Activated T-helper 9 cell treated with anti-CD3 and anti-CD28 coated beads, Interleukin-2, amount 50 U/mL, for 16 hours (primary cell): ENCODE measurements around the gene ZIK1.
A peak's percentile ranks its signal among the peaks of the same experiment; 100 is the strongest.

Source experiments
- DNase-seq: peaks from one replicate; pipeline ENCODE4 v3.0.0-alpha.2; 2020; ENCODE audit warnings: low read depth

Gene ZIK1

DNA sequence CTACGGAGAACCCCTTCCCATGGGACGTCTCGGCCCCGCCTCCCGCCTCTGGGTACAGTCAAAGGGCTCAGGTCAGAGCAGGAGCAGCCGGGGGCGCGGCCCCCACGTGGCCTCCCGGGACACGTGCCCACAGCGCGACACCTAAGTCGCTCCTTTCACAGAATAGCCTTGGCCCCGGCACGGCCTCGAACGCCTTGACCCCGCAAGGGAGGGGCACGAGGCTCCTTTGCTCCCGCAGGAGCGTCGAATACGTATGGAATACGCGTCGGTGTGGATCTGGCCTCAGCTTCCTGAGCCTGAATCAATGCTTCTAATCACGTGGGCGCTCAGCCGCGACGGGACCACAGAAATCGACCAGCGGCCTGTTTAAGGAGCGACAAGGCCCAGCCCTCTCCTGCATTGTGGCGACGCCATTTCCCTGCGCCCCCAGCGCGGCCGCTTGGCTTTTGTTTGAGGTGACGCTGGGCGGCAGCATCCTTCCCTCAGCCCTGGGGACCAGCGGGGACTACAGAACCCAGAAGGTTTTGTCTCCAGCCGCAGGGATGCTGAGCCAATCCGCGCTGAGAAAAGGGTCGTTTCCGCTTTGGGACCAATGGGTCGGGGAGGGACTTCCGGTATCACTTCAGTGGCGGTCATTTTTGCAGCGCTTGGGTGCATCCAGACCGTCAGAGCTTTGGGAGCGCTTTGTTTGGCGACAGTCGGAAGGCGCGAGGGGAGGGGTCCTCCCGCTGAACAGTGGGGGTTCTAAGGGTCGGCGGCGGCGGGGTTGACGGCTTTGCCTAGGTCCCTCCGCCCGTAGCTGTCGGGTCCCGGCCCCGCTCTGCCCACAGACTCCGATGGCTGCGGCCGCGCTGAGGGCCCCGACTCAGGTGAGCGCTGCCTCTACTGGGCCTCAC, at the start of gene ZIK1:
ZIK1 (plus strand) TSS at position 625 of the 896 bp plus-strand sequence; CDS start at position 837, 212 bp downstream.
- peak; percentile 70 for DNase-seq

DNA sequence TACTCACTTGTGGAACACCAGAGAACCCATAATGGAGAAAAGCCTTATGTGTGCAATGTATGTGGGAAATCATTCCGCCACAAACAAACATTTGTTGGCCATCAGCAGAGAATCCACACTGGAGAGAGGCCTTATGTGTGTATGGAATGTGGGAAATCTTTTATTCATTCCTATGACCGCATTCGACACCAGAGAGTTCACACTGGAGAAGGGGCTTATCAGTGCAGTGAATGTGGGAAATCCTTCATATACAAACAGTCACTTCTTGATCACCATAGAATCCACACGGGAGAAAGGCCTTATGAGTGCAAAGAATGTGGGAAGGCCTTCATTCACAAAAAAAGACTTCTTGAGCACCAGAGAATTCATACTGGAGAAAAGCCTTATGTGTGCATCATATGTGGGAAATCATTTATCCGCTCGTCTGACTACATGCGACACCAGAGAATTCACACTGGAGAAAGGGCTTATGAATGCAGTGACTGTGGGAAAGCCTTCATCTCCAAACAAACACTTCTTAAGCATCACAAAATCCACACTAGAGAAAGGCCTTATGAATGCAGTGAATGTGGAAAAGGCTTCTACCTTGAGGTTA, 45.9 kb upstream of the ZIK1 start:
- no peak for DNase-seq

DNA sequence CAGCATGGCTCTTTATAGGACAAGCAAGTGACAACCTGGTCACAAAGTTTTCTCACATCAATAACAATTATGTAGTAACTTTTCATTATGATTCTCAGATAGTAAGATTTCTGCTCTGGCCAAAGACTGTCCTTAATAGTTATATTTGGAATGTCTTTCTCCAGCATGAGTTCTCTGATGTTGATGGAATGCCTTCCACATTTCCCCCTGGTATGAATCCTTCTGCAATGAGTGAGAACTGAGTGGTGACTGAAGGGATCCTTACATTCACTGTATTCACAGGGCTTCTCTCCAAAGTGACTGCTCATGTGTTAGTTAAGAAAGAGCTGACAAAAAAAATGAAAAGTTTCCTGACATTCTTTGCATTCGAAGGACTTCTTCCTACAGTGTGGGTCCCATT, 37.4 kb upstream of the ZIK1 start:
- DNase-seq = no peak

DNA sequence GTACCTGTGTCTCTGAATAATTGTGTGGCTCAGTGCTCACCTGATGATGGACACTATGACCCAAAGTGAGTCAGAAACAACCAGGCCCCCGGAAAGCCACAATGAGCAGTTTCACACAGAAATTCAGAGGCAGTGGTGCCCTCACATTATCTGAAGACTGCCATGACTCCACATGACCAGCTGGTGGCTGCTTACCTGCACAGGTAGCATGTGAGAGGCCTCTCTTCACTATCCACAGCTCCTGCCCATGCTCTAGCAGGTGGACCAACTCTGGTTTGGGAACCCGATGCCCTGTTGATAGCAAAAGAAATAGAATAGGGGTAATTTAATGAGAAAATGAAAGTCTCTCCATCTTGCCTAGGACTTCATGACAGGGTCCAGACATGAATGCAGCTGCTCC, 31.5 kb upstream of the ZIK1 start:
- DNase-seq = no peak

DNA sequence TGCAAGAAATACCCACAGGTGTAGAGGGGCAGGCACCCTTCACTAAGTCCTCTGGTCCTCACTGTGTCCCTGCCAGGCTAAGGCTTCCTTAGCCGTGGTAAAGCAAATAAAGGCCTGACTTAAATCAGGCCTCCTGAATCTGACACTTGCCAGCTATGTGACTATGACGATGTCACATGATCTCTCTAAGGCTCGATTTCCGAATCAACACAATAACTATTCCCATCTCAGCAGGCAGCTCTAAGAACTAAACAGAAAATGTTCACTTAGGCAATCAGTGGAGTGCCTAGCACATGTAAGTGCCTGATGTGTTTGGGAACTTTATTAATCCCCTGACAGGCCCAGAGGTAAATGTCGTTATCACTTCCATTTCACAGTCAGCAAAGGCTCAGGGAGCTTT, 26.3 kb upstream of the ZIK1 start:
- no peak for DNase-seq

DNA sequence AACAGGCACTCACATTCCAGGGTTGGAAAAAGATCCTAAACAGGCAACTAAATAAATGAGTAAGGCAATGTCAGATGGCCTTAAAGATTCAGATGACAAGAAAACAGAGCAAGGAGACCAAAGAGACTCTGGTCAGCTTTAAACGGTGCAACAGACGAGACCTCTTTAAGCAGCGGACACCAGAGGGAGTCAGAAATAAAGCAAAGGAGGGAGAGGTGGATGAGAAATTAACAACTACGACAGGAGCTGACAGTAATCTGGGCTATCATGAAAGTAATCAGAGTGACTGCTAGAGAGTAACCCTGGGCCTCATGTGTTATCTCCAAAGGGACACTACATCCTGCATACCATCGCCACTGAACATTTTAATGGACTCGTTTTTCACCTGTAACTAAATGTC, 25.4 kb upstream of the ZIK1 start:
- DNase-seq = no peak

DNA sequence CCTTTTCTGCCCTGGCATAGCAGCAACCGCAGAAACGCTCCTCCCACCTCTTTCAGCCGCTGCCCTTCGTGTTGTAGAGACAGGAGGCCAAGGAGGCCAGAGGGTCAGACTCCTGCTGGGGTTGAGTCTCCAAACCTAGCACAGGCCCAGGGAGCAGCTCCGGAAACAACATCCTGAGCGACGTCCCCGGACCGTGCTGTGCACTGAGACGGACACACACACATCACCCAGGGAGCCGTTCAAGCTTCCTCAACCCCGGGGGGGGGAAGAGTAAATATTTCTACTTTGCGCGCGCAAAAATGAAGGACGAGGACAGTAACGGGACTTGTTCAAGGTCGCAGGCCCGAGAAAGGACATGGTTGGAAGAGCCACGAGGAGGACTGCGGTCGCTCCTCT, 24.9 kb upstream of the ZIK1 start:
- no peak for DNase-seq

DNA sequence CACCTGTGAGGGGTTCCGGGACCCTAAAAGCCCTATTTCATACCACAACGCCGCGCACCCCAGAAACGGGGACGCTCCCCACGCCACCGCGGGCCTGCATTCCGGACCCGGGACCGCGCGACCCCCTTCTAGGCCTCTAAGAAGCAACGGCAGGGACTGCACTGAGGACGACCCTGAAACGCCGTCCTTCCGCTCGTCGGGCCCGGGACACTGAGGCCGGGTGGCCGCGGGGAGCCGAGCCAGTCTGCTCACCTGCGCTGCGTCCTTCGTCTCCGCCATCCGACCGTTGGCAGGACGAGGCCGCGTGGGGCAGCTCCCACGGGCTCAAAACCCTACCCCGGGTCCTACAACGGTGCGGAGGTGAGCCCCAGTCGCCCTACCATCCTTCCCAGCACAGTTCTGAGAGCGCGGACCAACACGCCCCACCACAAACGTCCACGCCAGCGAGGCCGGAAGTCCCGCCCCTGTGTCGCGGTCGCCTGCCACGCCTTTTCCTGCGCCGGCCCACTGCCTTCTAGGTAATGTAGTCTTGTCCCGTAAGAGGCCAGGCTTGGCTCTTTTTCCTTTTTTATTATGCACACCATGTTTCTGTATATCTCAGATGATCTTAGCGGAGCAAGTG, 24.4 kb upstream of the ZIK1 start, which contains the start of gene ZNF550:
ZNF550 (minus strand) TSS at position 460 of the 622 bp plus-strand sequence; CDS start at position 279, 181 bp downstream.
- peak; percentile 82 for DNase-seq

DNA sequence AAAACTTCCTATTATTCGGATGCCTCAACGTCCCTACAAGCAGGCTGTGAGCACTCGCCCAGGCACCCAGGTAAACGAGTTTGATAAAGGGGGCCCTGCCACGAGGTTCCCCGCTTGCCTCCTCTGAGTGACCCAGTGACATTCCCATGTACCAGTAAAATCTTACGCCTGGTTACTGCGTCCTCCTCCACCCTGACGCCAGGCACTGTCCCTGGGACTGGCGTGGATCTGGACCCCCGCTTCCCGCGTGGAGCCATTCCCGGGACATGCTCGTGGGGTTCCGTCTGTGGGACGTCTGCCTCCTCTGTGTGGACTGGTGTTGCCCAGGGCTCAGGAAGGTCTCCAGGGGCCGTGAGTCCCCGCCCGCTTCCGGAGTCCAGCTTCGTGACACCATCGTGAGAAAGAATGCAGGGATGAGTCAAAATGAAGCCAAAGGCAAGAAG, 23.9 kb upstream of the ZIK1 start:
- no peak for DNase-seq

DNA sequence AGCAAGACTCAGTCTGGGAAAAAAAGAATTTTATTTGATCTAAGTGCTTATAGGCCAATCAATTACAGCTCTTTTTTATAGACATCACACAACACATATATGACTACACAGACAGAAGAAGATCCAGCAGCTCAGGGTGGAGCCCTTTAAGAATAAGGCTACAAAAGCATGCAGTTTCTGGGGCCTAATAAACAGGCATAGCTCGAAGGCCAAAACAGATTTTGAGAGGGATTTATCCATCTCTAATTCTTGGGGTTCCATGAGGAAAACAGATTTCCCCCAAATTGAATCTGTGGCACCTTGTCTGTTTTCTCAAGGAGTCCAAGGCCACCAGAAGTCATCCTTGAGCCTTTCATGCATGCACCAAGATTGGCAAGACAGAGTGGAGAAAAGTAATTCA, 20.4 kb upstream of the ZIK1 start:
- DNase-seq = no peak

DNA sequence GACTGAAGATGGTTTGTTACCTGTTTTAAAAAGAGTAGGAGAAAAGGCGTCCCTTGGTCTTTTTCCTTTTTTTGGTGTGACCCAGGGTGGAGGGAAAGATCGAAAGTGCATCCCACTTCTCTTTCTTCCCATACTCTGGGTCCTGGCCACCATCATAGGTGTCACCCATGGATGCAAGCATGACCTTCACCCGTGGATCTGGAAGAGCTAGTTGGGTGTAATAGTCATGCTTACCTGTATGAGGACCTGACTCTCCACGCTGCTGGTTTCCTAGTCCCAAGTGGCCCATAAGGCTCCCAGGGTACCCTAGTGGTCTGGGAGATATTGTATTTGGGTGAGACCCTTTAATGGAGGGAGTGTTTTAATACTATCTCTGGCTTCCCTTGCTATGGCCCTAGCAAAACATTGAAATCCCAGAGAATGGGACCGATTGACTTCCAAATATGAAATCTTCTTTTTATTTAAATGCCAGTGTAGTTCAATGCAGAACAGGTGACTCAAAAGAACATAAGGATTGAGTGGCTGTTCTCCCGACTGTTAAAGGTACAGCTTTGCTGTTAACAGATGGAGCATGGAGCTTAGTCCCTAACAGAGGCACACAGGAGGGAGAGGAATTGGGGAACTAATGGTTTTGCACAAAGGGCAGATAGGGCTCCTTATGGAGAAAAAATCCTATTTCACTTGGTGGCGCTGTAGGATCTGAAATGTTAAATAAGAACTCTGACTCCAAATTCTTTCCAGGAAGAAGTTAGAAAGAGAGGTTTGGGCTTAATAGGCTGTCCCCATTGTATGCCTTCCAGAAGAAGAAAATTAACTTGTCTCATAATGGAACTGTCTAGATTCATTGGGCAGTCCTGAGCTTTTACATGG, 17.3 kb upstream of the ZIK1 start:
- no peak for DNase-seq

DNA sequence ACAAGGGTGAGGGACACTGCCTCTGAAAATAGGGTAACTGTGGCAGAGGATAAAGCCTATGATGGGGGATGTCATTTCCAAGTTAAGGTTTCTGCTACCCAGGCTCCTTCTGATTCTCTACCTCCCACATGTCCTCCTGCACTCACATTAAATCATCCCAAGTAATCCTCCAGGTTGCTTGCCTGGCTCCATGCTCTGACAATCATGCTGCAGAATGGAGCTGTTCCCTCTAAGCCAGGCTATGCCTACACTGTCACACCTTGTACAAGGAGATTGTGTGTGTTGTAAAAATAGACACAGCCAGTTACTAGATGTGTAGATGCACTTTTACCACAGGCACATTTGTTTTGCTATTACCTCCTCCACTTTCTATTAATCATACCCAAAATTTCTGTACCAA, 13.2 kb upstream of the ZIK1 start:
- DNase-seq = no peak

DNA sequence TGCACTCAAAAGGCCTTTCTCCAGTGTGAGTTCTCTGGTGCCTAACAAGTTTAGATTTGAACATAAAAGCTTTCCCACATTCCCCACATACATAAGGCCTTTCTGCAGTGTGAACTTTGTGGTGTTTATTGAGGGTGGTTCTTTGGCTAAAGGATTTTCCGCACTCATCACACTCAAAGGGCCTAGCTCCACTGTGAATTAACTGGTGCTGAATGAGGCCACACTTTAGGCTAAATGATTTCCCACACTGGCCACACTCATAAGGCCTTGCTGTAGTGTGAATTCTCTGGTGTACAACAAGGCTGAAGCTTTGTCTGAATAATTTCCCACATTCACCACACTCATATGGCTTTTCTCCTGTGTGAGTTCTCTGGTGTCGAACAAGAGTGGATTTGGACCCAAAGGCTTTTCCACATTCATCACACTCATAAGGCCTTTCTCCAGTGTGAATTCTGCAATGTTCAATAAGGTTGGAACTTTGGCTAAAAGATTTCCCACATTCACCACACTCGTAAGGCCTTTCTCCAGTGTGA, 11.5 kb upstream of the ZIK1 start:
- no peak for DNase-seq

DNA sequence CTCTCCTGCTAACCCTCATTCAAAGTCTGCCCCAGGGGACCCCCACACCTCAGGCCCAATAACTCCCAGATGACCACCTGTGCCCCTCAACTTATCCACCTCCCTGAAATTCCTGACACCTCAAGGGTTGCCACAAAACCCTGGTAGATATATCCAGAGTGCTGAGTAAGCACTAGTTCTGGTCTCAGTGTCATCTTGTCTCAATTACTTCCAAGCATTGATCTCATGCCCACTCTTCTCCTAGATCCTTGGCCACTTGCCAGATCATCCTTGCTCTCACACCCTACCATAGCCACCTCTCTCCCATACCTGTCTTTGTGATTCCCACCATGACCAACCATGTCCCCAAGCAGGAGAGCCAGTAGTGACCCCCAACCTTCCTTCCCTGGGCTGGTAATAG, 7.3 kb upstream of the ZIK1 start:
- DNase-seq = no peak

DNA sequence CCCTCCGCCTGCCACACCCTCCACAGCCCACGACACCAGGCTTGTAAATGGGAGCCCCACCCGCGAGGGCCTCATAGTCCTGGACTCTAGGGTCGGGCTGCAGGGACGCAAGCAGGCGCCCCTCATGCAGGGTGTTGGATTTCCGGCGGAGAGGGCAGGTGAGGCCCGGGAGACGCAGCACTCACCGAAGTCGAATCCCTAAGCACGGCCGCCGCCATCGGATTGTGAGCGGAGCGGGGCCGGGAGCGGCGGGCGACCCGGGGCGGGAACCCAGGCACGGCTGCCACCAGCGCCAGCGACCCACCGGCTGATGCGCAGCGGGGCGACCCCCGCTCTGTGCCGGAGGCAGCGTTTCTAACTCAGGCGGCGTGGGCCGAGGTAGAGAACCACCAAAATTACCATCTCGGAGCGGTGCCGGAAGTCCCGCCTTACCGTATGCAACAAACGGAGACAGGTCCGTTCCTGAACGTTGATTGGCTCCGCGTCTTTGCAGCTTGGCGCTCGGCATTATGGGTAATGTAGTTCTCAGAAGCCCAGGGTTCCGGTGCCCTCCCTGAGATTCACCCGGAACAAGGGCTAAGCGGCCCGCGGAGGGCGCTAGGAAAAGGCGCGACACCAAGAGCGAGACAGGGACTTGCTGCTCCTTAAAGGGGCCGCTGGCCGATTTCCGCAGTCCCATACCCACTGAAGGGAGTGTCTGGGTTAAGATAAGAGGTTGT, 5.3 kb upstream of the ZIK1 start, which contains the start of gene ZNF416:
ZNF416 (minus strand) TSS at position 425 of the 719 bp plus-strand sequence; CDS start at position 218, 207 bp downstream.
- DNase-seq = peak; percentile 91

DNA sequence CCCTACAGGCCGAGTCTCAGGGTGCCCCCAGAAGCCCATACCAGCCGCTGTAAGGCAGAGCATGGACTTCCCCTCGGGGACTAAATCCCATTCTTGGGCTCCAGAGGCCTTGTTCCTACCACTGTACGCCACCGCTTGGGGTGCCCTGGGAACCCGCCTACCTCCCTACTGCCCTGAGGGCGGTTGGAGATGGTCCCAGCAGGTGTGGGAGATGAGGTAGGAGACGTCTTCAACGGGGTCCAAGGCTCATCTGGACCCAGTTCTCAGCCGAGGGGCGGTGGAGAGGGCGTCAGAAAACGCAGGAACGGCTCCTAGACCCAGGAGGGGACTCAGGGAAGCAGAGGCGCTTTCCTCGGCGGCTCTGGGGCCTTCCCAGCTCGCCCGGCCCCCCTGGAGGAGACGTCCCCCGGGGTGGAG, 833 bp upstream of the ZIK1 start:
- no peak for DNase-seq

DNA sequence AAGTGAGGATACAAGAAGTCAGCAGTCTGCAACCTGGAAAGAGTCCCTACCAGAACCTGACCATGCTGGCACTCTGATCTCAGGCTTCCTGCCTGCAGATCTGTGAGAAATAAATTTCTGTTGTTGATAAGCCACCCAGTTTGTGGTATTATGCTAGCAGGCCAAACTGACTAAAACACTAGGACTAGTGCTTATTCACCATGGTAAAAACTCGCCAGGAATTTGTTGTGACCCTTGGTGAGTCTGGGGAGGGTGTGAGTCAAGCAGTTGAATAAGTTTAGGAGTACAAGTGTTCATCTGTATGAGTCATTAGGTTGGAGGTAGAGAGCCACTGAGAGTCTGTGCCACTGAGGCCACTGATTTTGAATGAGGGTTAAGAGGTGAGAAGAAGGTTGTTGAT, 3.6 kb downstream of the ZIK1 start:
- DNase-seq = no peak

DNA sequence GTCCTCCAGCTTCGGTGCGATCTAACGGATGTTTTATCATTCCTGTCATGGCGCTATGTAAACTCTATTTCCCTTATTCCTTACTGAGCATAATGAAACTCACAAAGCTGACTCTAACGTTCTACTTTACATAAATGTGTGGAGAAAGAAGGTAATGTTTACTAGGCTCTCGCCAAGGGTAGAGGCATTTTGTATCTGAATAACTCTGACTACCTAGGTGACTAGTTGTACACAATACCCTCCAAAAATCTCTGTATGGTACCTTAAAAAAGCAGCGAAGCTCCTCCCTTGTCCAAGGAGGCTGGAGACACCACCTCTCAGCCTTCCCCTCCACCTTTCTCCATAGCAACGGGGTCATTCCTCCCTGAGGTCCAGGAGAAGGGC, 15.4 kb downstream of the ZIK1 start:
- no peak for DNase-seq

DNA sequence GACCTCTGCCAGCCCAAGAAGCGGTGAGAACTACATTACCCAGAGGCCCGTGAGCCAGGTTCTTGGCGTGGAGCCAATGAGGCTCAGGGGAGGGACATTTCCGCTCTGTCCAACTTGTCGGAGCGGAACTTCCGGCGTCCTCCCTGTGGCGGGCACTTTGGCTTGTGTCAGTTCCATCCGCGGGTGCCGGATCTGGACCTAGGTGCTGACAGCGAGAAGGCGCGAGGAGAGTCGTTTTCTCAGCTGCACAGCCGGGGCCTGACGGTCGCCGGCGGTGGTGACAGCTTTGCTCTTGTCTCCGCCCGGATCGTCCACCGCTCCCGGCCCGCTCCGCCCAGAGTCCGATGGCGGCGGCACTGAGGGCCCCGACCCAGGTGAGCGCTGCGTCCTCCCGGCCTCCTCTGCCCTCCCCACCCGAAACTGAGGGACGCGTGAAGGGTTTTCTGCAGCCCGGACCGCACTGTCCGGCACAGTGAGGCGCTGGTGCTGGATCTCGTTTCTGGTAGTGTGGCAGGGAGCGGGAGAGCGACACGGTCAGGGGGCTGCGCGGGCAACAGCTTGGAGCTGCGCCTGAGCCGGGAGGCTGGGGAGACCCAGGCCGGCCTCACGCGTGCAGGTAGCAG, 15.9 kb downstream of the ZIK1 start, which contains the start of gene ZNF530:
ZNF530 (plus strand) TSS at position 125 of the 623 bp plus-strand sequence. CDS start 4,461 bp downstream, outside the sequence.
- DNase-seq = peak; percentile 78

DNA sequence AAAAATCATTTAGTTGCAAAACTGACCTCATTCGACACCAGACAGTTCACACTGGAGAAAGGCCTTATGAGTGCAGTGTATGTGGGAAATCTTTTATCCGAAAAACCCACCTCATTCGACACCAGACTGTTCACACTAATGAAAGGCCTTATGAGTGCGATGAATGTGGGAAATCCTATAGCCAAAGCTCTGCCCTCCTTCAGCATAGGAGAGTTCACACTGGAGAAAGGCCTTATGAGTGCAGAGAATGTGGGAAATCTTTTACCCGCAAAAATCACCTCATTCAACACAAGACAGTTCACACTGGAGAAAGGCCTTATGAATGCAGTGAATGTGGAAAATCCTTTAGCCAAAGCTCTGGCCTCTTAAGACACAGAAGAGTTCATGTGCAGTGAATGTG, 23.0 kb downstream of the ZIK1 start:
- no peak for DNase-seq
